GDM1 (cell line): Measurements from ENCODE around the gene PSAP.

Experiments used
- DNase-seq: peaks from one replicate; lab custom pipeline; 2025; lab: John Stamatoyannopoulos, UW

PSAP gene

GRCh38 chr10:71783917-71784678 is 67.0 kb downstream of the PSAP start:
- DNase-seq, result no peak

GRCh38 chr10:71782917-71783490 is 68.0 kb downstream of the PSAP start:
- peak; percentile 58 for DNase-seq

- peak; percentile 32 for DNase-seq
Measured at GRCh38 chr10:71782221-71782916, 68.7 kb downstream of the PSAP start.

- no peak for DNase-seq
Measured at GRCh38 chr10:71780719-71781118, 70.3 kb downstream of the PSAP start.

GRCh38 chr10:71780156-71780555 is 70.9 kb downstream of the PSAP start:
- DNase-seq, result no peak

GRCh38 chr10:71779641-71780040 is 71.4 kb downstream of the PSAP start:
- DNase-seq, result peak; percentile 61

GRCh38 chr10:71778071-71778825 is 72.8 kb downstream of the PSAP start:
- DNase-seq, result no peak

- DNase-seq, result no peak
Measured at GRCh38 chr10:71777213-71777985, 73.7 kb downstream of the PSAP start.

- DNase-seq, result peak; percentile 76
Measured at GRCh38 chr10:71776481-71776925, 74.5 kb downstream of the PSAP start.

- peak; percentile 67 for DNase-seq
Measured at GRCh38 chr10:71774916-71775702, 75.9 kb downstream of the PSAP start.

GRCh38 chr10:71773221-71773971 is 77.7 kb downstream of the PSAP start, which contains the start of gene VSIR:
Gene VSIR, minus strand, starts transcription at chr10:71773520. Its CDS starts 81 bp downstream, at chr10:71773439.
- DNase-seq, result peak; percentile 89

- DNase-seq, result no peak
Measured at GRCh38 chr10:71772832-71773220, 78.2 kb downstream of the PSAP start.

GRCh38 chr10:71771821-71772617 is 79.0 kb downstream of the PSAP start:
- no peak for DNase-seq

GRCh38 chr10:71771204-71771603 is 79.8 kb downstream of the PSAP start:
- DNase-seq, result no peak

- no peak for DNase-seq
Measured at GRCh38 chr10:71770789-71771188, 80.3 kb downstream of the PSAP start.

- no peak for DNase-seq
Measured at GRCh38 chr10:71770255-71770654, 80.8 kb downstream of the PSAP start.

GRCh38 chr10:71769279-71769823 is 81.7 kb downstream of the PSAP start:
- no peak for DNase-seq

GRCh38 chr10:71767420-71768035 is 83.5 kb downstream of the PSAP start:
- no peak for DNase-seq
